Fibroblast of lung (primary cell): ENCODE data around the gene PTGDS.

Source experiments
- EZH2 ChIP-seq: IDR thresholded peaks from 2 replicates; pipeline ENCODE4 v1.5.1; 2012; ENCODE audit warnings: low read length, control low read depth, mild to moderate bottlenecking; ENCODE audit errors: missing control alignments
- TF ChIP-seq, protein P1 (sequence below), 2 donors: IDR thresholded peaks in 1 of 2; conservative IDR thresholded peaks in 1 of 2; 1 replicate in 1 of 2; 2 replicates in 1 of 2; pipeline ENCODE4 v1.5.1; 2011 to 2012; ENCODE audit warnings: low read length in 2 of 2, control low read depth in 1 of 2, inconsistent platforms in 1 of 2, low read depth in 1 of 2, mild to moderate bottlenecking in 1 of 2

DNA sequence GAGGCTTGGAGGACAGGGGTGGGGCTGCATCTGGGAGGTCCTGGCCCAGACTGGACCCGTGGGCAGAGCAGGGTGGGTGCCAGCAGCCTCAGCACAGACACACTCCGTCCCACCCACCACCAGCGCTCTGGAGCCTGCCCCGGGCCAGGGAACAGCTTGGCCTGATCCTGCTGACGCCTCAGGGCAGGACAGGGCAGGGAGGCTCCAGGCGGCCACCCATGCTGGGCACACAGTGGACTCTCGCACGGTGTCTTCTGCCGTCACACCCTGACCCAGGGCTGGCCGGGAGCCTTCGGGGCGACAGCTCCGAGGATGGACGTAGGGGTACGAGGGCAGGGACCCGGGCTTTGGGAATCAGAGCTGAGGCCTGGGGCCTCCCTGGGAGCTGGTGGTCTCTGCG is 8.2 kb upstream of the PTGDS start:
- TF ChIP-seq, protein P1, sequence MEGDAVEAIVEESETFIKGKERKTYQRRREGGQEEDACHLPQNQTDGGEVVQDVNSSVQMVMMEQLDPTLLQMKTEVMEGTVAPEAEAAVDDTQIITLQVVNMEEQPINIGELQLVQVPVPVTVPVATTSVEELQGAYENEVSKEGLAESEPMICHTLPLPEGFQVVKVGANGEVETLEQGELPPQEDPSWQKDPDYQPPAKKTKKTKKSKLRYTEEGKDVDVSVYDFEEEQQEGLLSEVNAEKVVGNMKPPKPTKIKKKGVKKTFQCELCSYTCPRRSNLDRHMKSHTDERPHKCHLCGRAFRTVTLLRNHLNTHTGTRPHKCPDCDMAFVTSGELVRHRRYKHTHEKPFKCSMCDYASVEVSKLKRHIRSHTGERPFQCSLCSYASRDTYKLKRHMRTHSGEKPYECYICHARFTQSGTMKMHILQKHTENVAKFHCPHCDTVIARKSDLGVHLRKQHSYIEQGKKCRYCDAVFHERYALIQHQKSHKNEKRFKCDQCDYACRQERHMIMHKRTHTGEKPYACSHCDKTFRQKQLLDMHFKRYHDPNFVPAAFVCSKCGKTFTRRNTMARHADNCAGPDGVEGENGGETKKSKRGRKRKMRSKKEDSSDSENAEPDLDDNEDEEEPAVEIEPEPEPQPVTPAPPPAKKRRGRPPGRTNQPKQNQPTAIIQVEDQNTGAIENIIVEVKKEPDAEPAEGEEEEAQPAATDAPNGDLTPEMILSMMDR (conservative IDR thresholded peaks at IDR 0.05 in 1 of 2, IDR thresholded peaks at IDR 0.05 in 1 of 2; ENCODE audit: low read depth in 1 of 2, low read length in 2 of 2), result no peak
- no peak for TF ChIP-seq EZH2
